DND-41 (cell line): ENCODE results near the gene DRGX.

ENCODE experiments used
- ATAC-seq: fragments of 200-7000 bp; cut with Tn5 transposase; 3 replicates; pipeline ENCODE4 v1.9.1; 2021; ENCODE audit warnings: low read depth; ENCODE audit not compliant: insufficient read depth
- DNase-seq: peaks from one replicate; pipeline ENCODE4 v3.0.0-alpha.2; 2020
- H2AFZ ChIP-seq: 2 replicates; pipeline ENCODE4 v1.6.0; 2012; ENCODE audit warnings: low read depth, low read length
- H3K27ac ChIP-seq: 2 replicates; pipeline ENCODE4 v1.5.1; 2012; ENCODE audit warnings: low read length, inconsistent platforms
- H3K27me3 ChIP-seq: fragments of 200-600 bp; sonication (generic); 2 replicates; pipeline ENCODE4 v1.6.0; 2012; ENCODE audit warnings: low read length, mild to moderate bottlenecking, inconsistent platforms; ENCODE audit not compliant: insufficient read depth, poor library complexity
- H3K36me3 ChIP-seq: 2 replicates; pipeline ENCODE4 v1.5.1; 2012; ENCODE audit warnings: low read length, inconsistent platforms; ENCODE audit not compliant: insufficient read depth
- H3K4me1 ChIP-seq: 2 replicates; pipeline ENCODE4 v1.5.1; 2012; ENCODE audit warnings: mild to moderate bottlenecking, low read length; ENCODE audit not compliant: insufficient read depth
- H3K4me2 ChIP-seq: 2 replicates; pipeline ENCODE4 v1.6.0; 2012; ENCODE audit warnings: mild to moderate bottlenecking, moderate library complexity, low read length, inconsistent platforms; ENCODE audit not compliant: insufficient read depth
- H3K4me3 ChIP-seq, 2 experiments: fragments of 200-600 bp in 1 of 2; shearing (Covaris generic) in 1 of 2; 2 replicates each; pipeline ENCODE4 v1.5.1; 2012 to 2016; ENCODE audit warnings: inconsistent platforms in 2 of 2, low read length in 2 of 2, mild to moderate bottlenecking in 2 of 2, low read depth in 1 of 2, moderate library complexity in 1 of 2
- H3K79me2 ChIP-seq: 2 replicates; pipeline ENCODE4 v1.6.0; 2012; ENCODE audit warnings: low read length, inconsistent platforms; ENCODE audit not compliant: insufficient read depth
- H3K9ac ChIP-seq: 2 replicates; pipeline ENCODE4 v1.6.0; 2012; ENCODE audit warnings: low read depth, mild to moderate bottlenecking, inconsistent platforms, low read length, moderate library complexity
- H3K9me3 ChIP-seq: 2 replicates; pipeline ENCODE4 v1.5.1; 2012; ENCODE audit warnings: low read length, moderate library complexity, mild to moderate bottlenecking, inconsistent platforms; ENCODE audit not compliant: insufficient read depth, severe bottlenecking
- H4K20me1 ChIP-seq: 2 replicates; pipeline ENCODE4 v1.6.0; 2012; ENCODE audit warnings: low read length; ENCODE audit not compliant: insufficient read depth
- CTCF ChIP-seq: IDR thresholded peaks from 2 replicates; pipeline ENCODE4 v1.5.1; 2012; ENCODE audit warnings: borderline replicate concordance, low read length, moderate library complexity, mild to moderate bottlenecking; ENCODE audit not compliant: poor library complexity, severe bottlenecking; ENCODE audit errors: extremely low read depth
- EZH2 ChIP-seq: IDR thresholded peaks from 3 replicates; pipeline ENCODE4 v1.6.1; 2012; ENCODE audit warnings: borderline replicate concordance, low read depth, mild to moderate bottlenecking, moderate library complexity, low read length, inconsistent platforms; ENCODE audit not compliant: severe bottlenecking

The DRGX gene

DNA sequence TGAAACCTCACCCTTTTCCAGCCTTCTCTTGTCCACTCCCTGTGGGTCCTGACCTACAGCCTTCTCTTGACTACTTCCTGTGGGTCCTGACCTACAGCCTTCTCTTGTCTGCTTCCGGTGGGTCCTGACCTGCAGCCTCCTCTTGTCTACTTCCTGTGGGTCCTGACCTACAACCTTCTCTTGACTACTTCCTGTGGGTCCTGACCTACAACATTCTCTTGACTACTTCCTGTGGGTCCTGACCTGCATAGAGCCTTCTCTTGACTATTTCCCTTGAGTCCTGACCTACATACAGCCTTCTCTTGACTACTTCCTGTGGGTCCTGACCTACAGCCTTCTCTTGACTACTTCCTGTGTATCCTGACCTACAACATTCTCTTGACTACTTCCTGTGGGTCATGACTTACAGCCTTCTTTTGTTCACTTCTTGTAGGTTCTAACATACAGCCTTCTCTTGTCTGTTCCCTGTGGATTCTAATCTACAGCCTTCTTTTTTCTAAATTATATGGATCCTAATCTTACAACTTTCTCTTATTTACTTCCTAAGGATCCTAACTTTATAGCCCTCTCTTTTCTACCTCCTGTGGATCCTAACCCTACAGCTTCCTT lies 60.4 kb downstream of the DRGX start:
- Histone ChIP-seq H2AFZ (peak overlapping the region; percentile 67), H3K9ac (no peak overlapping the region), H3K79me2 (no peaks in the 10 kb centered on the region), H3K36me3 (no peaks in the 10 kb centered on the region), H3K4me2 (no peak overlapping the region), H3K27me3 (no peaks in the 10 kb centered on the region), H3K4me1 (peaks cover 12% of the 10 kb centered on the region), H3K9me3 (peaks cover 11% of the 10 kb centered on the region), H3K27ac (peak overlapping the region; percentile 37), H3K4me3 (peak overlapping the region in 1 of 2 experiments; percentile 21; a peak in 2 of 4 replicates), H4K20me1 (no peaks in the 10 kb centered on the region)
- ATAC-seq (peak; percentile 92), DNase-seq (peak; percentile 34)
- TF ChIP-seq EZH2 (no peak), CTCF (no peak)

- no peaks in the 10 kb centered on the region for H3K36me3 ChIP-seq
- DNase-seq: no peak
- H3K4me3 ChIP-seq: peak overlapping the region in 1 of 2 experiments; percentile 21; a peak in 2 of 4 replicates
- no peaks in the 10 kb centered on the region for H3K79me2 ChIP-seq
- H3K9me3 ChIP-seq: peaks cover 11% of the 10 kb centered on the region
- peaks cover 12% of the 10 kb centered on the region for H3K4me1 ChIP-seq
- no peak overlapping the region for H3K9ac ChIP-seq
- H3K27me3 ChIP-seq: no peaks in the 10 kb centered on the region
- peak overlapping the region; percentile 67 for H2AFZ ChIP-seq
- peak overlapping the region; percentile 37 for H3K27ac ChIP-seq
- no peak for ATAC-seq
- H4K20me1 ChIP-seq: no peaks in the 10 kb centered on the region
- H3K4me2 ChIP-seq: no peak overlapping the region
- no peak for TF ChIP-seq CTCF
- TF ChIP-seq EZH2: no peak
Measured at GRCh38 chr10:49334964-49335363, 60.9 kb downstream of the DRGX start.

DNA sequence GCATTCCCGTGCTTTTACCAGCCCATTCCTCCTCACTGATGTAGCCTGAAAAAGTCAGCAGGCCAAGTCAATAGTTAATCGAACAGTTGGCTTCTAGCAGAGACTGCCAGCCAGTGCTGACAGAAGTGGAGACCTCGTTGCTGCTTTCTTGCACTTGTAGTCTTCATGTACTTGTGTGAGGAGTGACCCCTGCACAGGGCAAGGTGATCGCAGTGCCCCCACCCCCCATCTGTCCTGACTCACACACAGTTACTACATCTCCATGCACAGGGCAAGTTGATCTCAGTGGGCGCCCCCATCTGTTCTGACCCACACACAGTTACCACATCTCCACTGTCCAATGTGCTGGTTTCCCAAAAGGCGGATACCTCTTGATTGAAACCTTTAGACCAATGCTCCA lies 62.7 kb downstream of the DRGX start:
- Histone ChIP-seq H4K20me1 (no peaks in the 10 kb centered on the region), H3K4me2 (no peak overlapping the region), H3K4me3 (no peak overlapping the region), H3K79me2 (no peaks in the 10 kb centered on the region), H3K9ac (no peak overlapping the region), H3K36me3 (no peaks in the 10 kb centered on the region), H2AFZ (no peak overlapping the region), H3K27ac (no peak overlapping the region), H3K9me3 (peaks cover 11% of the 10 kb centered on the region), H3K27me3 (no peaks in the 10 kb centered on the region), H3K4me1 (peaks cover 12% of the 10 kb centered on the region)
- ATAC-seq: no peak
- TF ChIP-seq EZH2: no peak
- TF ChIP-seq CTCF: no peak
- no peak for DNase-seq

GRCh38 chr10:49332768-49333167 lies 63.1 kb downstream of the DRGX start:
- H3K27me3 ChIP-seq: no peaks in the 10 kb centered on the region
- H3K4me2 ChIP-seq: no peak overlapping the region
- ATAC-seq (no peak), DNase-seq (no peak)
- TF ChIP-seq EZH2 (no peak), CTCF (no peak)
- H2AFZ ChIP-seq: no peak overlapping the region
- no peak overlapping the region for H3K27ac ChIP-seq
- H3K4me1 ChIP-seq: peaks cover 12% of the 10 kb centered on the region
- H3K9ac ChIP-seq: no peak overlapping the region
- H3K9me3 ChIP-seq: peaks cover 11% of the 10 kb centered on the region
- no peaks in the 10 kb centered on the region for H3K36me3 ChIP-seq
- H3K4me3 ChIP-seq: no peak overlapping the region
- H4K20me1 ChIP-seq: no peaks in the 10 kb centered on the region
- H3K79me2 ChIP-seq: no peaks in the 10 kb centered on the region
